Suprapubic skin (tissue), 4 donors: Measurements from ENCODE around the gene SLC6A1.

Source experiments
- CTCF ChIP-seq, 2 donors: fragments of 200-600 bp in 1 of 2; fragments of 450-650 bp in 1 of 2; sonication (generic) in 1 of 2; IDR thresholded peaks; one replicate each; pipeline ENCODE4 v1.5.1; 2016 to 2019; ENCODE audit warnings: antibody characterized with exemption in 2 of 2, mild to moderate bottlenecking in 1 of 2, moderate library complexity in 1 of 2
- EP300 ChIP-seq: sonication (generic); formaldehyde crosslinking; IDR thresholded peaks from one replicate; pipeline ENCODE4 v1.6.1; 2017; ENCODE audit warnings: antibody characterized with exemption
- POLR2A ChIP-seq, 2 donors: fragments of 450-650 bp; IDR thresholded peaks; one replicate each; pipeline ENCODE4 v1.6.1; 2017; ENCODE audit warnings: antibody characterized with exemption in 2 of 2, mild to moderate bottlenecking in 2 of 2, moderate library complexity in 2 of 2
- POLR2AphosphoS5 ChIP-seq, 3 donors: sonication (generic); formaldehyde crosslinking; IDR thresholded peaks; one replicate each; pipeline ENCODE4 v1.6.1; 2017; ENCODE audit warnings: antibody characterized with exemption in 3 of 3

- TF ChIP-seq CTCF (IDR thresholded peaks at IDR 0.05): peak; percentile 21 to 69
- no peak for TF ChIP-seq POLR2AphosphoS5 (IDR thresholded peaks at IDR 0.05)
- TF ChIP-seq POLR2A (IDR thresholded peaks at IDR 0.05): no peak
- TF ChIP-seq EP300: no peak
These were observed 9.2 kb upstream of the SLC6A1 start for GRCh38 chr3:10983219-10983916.
